Stromal cell of bone marrow (primary cell): Measurements from ENCODE around the gene GCNA.

Experiments
- DNase-seq: peaks from one replicate; pipeline ENCODE4 v3.0.0-alpha.2; 2012; ENCODE audit warnings: low read depth

GCNA gene

DNA sequence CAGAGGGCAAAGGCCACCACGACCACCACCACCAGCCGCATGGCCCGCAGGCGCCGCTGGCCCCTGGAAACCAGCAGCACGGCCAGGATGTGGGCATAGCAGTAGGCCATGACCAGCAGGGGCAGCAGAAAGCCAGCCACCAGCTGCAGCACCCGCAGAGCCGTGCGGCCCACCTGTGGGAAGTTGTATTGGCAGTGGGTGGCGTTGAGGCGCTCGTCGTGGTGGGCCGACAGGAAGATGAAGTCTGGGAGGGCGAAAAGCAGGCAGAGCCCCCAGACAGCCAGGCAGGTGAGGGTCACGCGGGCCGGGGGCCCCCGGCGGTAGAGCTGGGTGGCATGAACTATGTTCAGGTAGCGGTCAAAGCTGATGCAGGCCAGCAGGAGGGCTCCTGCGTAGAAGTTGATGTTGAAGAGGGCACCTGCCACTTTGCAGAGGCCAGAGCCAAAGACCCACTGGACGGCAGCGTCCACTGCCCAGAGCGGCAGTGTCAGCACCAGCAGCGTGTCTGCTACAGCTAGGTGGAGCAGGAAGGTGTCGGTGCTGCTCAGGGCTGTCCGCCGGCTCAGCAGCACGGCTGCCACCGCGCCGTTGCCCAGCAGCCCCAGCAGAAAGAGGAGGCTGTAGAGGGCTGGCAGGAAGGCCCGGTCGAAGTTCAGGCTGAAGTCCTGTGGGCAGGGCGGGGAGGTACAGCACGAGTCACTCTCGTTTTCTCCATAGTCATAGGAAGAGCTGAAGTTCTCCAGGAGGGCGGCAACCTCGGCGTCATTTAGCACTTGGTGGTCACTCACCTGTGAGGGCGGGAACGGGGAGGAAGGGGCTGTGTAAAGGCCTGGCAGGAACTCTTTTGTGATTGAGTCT lies 38.7 kb downstream of the GCNA start:
- DNase-seq, result no peak

- DNase-seq, result no peak
Observed at GRCh38 chrX:71617742-71618141, 39.5 kb downstream of the GCNA start.

DNA sequence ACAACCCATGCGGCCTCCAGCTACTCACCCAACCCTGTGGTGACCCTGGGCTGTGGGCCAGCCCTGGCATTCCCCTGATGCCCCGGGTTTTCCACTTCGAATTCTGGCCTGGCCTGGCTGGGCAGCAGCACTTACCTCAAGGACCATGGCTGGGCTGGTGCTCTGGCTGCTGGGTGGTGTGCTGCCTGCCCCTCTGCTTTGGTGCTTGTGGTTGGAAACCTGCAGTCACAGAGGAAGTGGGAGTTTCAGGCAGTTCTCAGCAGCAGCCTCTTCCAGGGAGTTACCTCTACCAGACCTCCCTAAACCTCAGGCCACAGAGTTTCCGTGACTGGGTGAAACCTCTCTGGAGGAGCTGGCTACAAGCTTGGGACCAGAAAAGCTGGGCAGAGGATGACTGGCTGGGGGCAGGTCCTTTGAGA lies 40.1 kb downstream of the GCNA start, which contains the start of gene CXCR3:
TSS of gene CXCR3 (minus strand) at position 209 of the 419 bp plus-strand sequence. CDS start at position 147, 62 bp downstream.
- no peak for DNase-seq

GRCh38 chrX:71618787-71619186 lies 40.5 kb downstream of the GCNA start:
- DNase-seq, result no peak

DNA sequence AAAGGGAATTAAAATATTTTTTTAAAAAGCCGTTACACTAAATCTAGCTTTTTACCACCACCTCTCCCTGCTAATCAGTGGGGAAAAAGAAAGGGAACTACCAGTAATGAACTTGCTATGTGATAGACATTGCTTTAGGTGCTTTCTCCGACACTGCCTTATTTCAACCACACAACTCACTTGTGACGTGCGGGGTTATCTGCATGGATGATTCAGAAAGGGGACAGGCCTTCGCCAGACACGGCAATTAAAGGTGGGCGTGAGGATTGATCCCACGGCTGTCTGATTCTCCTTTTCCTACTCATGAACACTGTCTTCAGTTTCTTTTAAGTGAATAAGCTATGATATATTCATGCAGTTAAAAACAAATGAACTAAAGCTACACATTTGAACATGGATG lies 41.0 kb downstream of the GCNA start:
- no peak for DNase-seq

DNA sequence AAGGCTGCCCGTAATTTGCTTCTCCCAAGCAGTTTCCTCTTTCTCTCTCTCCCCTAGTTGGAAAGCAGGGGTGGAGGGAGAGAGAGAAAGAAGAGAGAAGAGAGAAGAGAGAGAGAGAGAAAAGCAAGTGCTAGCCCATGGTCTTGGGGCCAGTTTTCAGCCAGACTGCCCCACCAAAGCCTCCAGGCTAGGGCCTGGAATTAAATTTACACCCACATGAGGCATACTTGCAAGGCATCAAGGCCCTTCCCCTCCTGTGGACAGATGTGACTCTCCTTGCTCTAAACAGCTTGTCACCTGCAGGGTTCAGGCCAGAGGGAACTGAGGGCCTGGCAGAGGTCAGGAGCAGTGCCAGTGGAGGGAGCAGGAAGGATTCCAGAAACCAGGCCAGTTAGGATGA lies 41.7 kb downstream of the GCNA start:
- DNase-seq, result no peak

- DNase-seq, result no peak
Observed at GRCh38 chrX:71621603-71622002, 43.4 kb downstream of the GCNA start.

- DNase-seq, result no peak
Observed at GRCh38 chrX:71622032-71622575, 43.9 kb downstream of the GCNA start.

GRCh38 chrX:71622576-71623450 lies 44.6 kb downstream of the GCNA start:
- peak; percentile 64 for DNase-seq

DNA sequence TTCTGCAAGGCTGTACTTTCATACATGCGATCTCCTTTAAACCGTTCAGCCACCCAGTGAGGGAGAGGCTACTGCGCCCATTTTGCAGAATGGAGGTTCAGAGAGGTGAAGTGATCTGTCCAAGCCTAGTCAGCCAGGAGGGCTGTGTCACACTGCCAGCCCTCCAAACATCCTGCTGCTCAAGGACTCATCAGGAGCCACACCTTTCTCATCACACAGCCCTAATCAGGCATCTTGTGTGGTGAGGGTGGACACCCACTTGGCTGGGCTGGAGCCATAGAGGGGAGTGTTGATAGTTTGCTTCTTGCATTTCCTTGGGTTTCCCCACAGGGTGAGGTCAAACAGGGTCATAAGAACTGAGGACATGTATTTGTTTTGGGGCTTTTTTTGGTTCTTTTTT lies 45.5 kb downstream of the GCNA start:
- DNase-seq, result no peak

GRCh38 chrX:71625471-71625870 lies 47.2 kb downstream of the GCNA start:
- no peak for DNase-seq

DNA sequence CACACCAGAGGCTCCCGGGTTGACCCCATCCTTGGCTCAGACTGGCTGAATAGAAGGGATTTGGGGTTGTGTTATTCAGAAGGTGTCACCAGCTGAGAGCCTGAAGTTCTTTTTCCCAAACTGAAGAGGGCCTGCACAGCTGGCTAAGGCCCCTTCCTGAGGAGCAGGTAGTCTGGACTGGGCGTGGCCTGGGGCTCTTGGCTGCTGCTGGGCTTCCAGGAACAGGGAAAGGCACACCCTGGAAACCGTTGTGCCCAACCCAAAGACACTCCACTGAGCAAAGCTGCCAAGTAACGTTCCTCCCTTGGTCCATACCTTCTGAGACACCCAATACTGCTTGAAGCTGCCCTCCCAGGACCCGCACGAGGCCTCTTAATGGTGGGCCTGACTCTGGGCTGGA lies 48.3 kb downstream of the GCNA start:
- no peak for DNase-seq

GRCh38 chrX:71627588-71628404 lies 49.6 kb downstream of the GCNA start:
- DNase-seq, result no peak

DNA sequence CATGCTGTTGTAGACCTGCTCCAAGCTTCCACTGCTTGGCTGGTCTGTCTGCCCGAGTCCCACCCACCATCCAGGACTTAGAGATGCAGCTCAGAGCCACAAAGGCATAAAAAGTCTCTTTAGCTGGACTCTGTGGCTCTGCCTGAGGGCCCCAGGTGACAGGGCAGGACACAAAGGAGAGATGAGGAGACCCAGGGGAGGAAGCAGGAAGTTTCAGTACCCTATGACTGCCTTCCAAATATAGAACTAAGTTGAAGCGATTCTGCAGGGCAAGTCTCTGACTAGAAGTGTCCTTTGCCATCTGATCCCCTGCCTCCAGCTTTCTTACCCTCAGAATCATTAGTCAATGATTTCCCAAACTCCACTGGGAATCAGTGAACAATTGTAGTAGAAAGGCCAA lies 51.2 kb downstream of the GCNA start:
- no peak for DNase-seq

GRCh38 chrX:71632923-71633657 lies 54.9 kb downstream of the GCNA start:
- DNase-seq, result no peak

- DNase-seq, result no peak
Observed at GRCh38 chrX:71634366-71634765, 56.1 kb downstream of the GCNA start.

- no peak for DNase-seq
Observed at GRCh38 chrX:71636438-71637252, 58.4 kb downstream of the GCNA start.

GRCh38 chrX:71637253-71637618 lies 59.0 kb downstream of the GCNA start:
- DNase-seq, result peak; percentile 14

- DNase-seq, result peak; percentile 13
Observed at GRCh38 chrX:71637848-71638247, 59.6 kb downstream of the GCNA start.

DNA sequence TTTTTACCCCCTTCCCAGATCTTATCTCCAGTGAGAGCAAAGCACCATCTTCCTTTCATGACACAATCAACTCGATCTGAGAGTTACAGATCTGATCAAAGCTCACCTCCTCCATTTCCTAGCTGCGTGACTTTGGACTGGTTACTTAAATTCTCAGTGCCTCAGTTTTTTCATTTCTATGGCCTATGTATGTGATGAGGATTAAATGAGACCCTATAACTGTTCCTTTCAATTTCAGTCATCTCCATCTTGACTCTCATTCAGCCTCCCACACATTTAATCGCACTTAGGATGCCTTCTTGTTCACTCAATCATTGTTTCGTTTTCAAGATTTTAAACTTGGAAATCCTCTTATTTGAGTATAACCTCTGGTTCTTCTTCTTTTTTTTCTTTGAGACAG lies 60.2 kb downstream of the GCNA start:
- DNase-seq, result no peak
